ENCODE data around the gene TSPY8. TPM values are rescaled to one million over a fixed set of nuclear protein-coding genes. Genes with fewer than 3 reads are reported as not detected.
"Not testable (repeated sequence)": the region's sequence is repeated elsewhere in the genome, so short reads cannot be mapped to it uniquely, and the experiment has no call there.

The TSPY8 gene, protein sequence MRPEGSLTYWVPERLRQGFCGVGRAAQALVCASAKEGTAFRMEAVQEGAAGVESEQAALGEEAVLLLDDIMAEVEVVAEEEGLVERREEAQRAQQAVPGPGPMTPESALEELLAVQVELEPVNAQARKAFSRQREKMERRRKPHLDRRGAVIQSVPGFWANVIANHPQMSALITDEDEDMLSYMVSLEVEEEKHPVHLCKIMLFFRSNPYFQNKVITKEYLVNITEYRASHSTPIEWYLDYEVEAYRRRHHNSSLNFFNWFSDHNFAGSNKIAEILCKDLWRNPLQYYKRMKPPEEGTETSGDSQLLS
- not detected in 2 replicates for polyA plus RNA-seq (2012; rRNA removed)
- polyA plus RNA-seq (2012; cell fraction: cytosol; rRNA removed), result not detected in 2 replicates
- not detected in 2 replicates for polyA plus RNA-seq (2012; cell fraction: nucleus; rRNA removed)

DNA sequence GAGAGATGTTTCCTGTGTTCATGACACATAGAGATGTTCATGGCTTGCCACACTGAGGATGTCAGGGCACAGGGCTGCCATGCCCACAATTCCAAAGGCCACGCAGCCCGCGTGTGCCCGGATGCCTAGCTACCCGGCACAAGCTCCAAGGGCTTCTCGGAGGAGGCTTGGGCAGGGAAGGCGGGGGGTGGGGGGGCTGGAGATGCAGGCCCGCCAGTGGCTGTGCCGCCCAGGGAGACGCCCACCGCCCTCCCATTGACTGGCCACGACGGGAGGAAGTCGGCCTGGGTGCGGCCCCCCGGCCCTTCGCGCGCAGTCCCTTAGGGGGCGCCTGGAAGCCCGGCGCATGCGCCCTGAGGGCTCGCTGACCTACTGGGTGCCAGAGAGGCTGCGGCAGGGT lies at the start of gene TSPY8:
Gene TSPY8 (plus strand): TSS at position 301 of the 400 bp plus-strand sequence. CDS start 46 bp downstream, at position 347.
- WGBS (ENCODE audit: low lambda C conversion rate), result no CpG with 5 or more reads among the region's 25 CpGs
- H3K4me2 ChIP-seq; H3K27ac ChIP-seq (ENCODE audit: low read depth in 2 of 2, low read length in 1 of 2); H3F3A ChIP-seq (replicated peaks; ENCODE audit: insufficient read depth); H3K36me3 ChIP-seq (replicated peaks in 1 of 2; ENCODE audit: control insufficient read depth in 1 of 2, insufficient read depth in 2 of 2, low read length in 1 of 2); H3K27me3 ChIP-seq (ENCODE audit: insufficient read depth); H3K4me3 ChIP-seq (ENCODE audit: low read depth in 2 of 2, low read length in 1 of 2); H3K79me2 ChIP-seq (ENCODE audit: insufficient read depth); CTCF ChIA-PET; H3K9me3 ChIP-seq; H3K4me1 ChIP-seq (ENCODE audit: control insufficient read depth in 1 of 2, insufficient read depth in 2 of 2, low read depth in 1 of 2, low read length in 1 of 2); H4K20me1 ChIP-seq (ENCODE audit: insufficient read depth); H3K9me2 ChIP-seq; H3K9ac ChIP-seq; POLR2A ChIA-PET; DNase-seq; H2AFZ ChIP-seq (ENCODE audit: low read depth): not testable (repeated sequence)

DNA sequence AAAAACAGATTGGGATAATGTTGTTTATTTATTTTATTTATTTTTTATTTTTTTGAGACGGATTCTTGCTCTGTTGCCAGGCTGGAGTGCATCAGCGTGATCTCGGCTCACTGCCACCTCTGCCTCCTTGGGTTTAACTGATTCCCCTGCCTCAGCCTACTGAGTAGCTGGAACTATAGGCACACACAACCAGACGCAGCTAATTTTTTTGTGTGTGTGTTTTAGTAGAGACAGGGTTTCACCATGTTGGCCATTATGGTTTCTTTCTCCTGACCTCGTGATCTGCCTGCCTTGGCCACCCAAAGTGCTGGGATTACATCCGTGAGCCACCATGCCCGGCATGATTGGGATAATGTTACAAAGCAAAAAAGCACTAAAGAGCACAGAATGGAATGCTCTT lies 36.6 kb upstream of the TSPY8 start:
- H3K4me2 ChIP-seq, result no peak overlapping the region
- H3K9me2 ChIP-seq, result no peaks in the 10 kb centered on the region
- ChIA-PET CTCF (no interaction called here), POLR2A (no interaction called here)
- H3K27ac ChIP-seq (ENCODE audit: low read depth in 2 of 2, low read length in 1 of 2), result no peak overlapping the region
- no peaks in the 10 kb centered on the region for H3K4me1 ChIP-seq (ENCODE audit: control insufficient read depth in 1 of 2, insufficient read depth in 2 of 2, low read depth in 1 of 2, low read length in 1 of 2)
- no peaks in the 10 kb centered on the region for H3K27me3 ChIP-seq (ENCODE audit: insufficient read depth)
- H3K79me2 ChIP-seq (ENCODE audit: insufficient read depth), result no peaks in the 10 kb centered on the region
- WGBS (ENCODE audit: low lambda C conversion rate), result no CpG with 5 or more reads among the region's 7 CpGs
- no peak for TF ChIP-seq NRF1 (IDR thresholded peaks at IDR 0.05; ENCODE audit: low read depth, low read length)
- no peak for TF ChIP-seq FOXM1 (IDR thresholded peaks at IDR 0.05; ENCODE audit: low read depth)
- TF ChIP-seq SMC3 (IDR thresholded peaks at IDR 0.05; ENCODE audit: low read depth, low read length), result no peak
- DNase-seq, result no peak
- no peaks in the 10 kb centered on the region for H3F3A ChIP-seq (replicated peaks; ENCODE audit: insufficient read depth)
- no peaks in the 10 kb centered on the region for H4K20me1 ChIP-seq (ENCODE audit: insufficient read depth)
- no peak overlapping the region for H2AFZ ChIP-seq (ENCODE audit: low read depth)
- no peak overlapping the region for H3K4me3 ChIP-seq (ENCODE audit: low read depth in 2 of 2, low read length in 1 of 2)
- H3K9ac ChIP-seq, result no peak overlapping the region
- no peaks in the 10 kb centered on the region for H3K9me3 ChIP-seq
- H3K36me3 ChIP-seq (replicated peaks in 1 of 2; ENCODE audit: control insufficient read depth in 1 of 2, insufficient read depth in 2 of 2, low read length in 1 of 2), result no peaks in the 10 kb centered on the region

DNA sequence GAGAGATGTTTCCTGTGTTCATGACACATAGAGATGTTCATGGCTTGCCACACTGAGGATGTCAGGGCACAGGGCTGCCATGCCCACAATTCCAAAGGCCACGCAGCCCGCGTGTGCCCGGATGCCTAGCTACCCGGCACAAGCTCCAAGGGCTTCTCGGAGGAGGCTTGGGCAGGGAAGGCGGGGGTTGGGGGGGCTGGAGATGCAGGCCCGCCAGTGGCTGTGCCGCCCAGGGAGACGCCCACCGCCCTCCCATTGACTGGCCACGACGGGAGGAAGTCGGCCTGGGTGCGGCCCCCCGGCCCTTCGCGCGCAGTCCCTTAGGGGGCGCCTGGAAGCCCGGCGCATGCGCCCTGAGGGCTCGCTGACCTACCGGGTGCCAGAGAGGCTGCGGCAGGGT lies 20.4 kb upstream of the TSPY8 start, which contains the start of gene TSPY4:
Gene TSPY4 (plus strand): TSS at position 301 of the 400 bp plus-strand sequence. CDS start 46 bp downstream, at position 347.
- CTCF ChIA-PET; H3K4me1 ChIP-seq (ENCODE audit: control insufficient read depth in 1 of 2, insufficient read depth in 2 of 2, low read depth in 1 of 2, low read length in 1 of 2); H3K36me3 ChIP-seq (replicated peaks in 1 of 2; ENCODE audit: control insufficient read depth in 1 of 2, insufficient read depth in 2 of 2, low read length in 1 of 2); H3K27me3 ChIP-seq (ENCODE audit: insufficient read depth); H3K9ac ChIP-seq; DNase-seq; H4K20me1 ChIP-seq (ENCODE audit: insufficient read depth); H3K4me2 ChIP-seq; H3K4me3 ChIP-seq (ENCODE audit: low read depth in 2 of 2, low read length in 1 of 2); POLR2A ChIA-PET; H3K27ac ChIP-seq (ENCODE audit: low read depth in 2 of 2, low read length in 1 of 2); H3K9me3 ChIP-seq; H2AFZ ChIP-seq (ENCODE audit: low read depth); H3K79me2 ChIP-seq (ENCODE audit: insufficient read depth); H3F3A ChIP-seq (replicated peaks; ENCODE audit: insufficient read depth); H3K9me2 ChIP-seq: not testable (repeated sequence)
- WGBS (ENCODE audit: low lambda C conversion rate), result no CpG with 5 or more reads among the region's 26 CpGs

DNA sequence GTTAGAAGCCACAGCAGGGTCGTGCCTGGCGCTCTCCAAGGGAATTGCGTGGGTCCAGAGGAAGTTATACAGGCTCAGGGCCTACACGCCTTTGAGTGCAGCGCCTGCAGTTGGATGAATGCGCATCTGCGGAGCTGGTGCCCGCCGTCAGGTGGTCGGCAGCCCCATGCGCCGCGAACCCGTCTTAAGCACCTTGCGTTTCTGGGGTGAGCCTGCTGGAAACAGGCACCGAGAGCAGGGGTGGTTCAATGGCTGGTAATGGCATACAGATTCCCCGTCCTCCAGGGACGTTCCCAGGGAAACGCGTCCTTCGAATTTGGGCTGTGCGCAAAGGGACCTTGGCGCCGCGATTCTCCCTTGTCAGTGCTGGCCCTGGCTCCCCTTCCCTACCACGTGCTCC lies 38.9 kb downstream of the TSPY8 start:
- H3K4me3 ChIP-seq (ENCODE audit: low read depth in 2 of 2, low read length in 1 of 2); H3K4me1 ChIP-seq (ENCODE audit: control insufficient read depth in 1 of 2, insufficient read depth in 2 of 2, low read depth in 1 of 2, low read length in 1 of 2); H3K9me2 ChIP-seq; H3K9me3 ChIP-seq; H3K9ac ChIP-seq; DNase-seq; H2AFZ ChIP-seq (ENCODE audit: low read depth); POLR2A ChIA-PET; H3K27ac ChIP-seq (ENCODE audit: low read depth in 2 of 2, low read length in 1 of 2); H3K36me3 ChIP-seq (replicated peaks in 1 of 2; ENCODE audit: control insufficient read depth in 1 of 2, insufficient read depth in 2 of 2, low read length in 1 of 2); H3F3A ChIP-seq (replicated peaks; ENCODE audit: insufficient read depth); H3K27me3 ChIP-seq (ENCODE audit: insufficient read depth); H4K20me1 ChIP-seq (ENCODE audit: insufficient read depth); CTCF ChIA-PET; H3K79me2 ChIP-seq (ENCODE audit: insufficient read depth); H3K4me2 ChIP-seq: not testable (repeated sequence)
- whole genome bisulfite sequencing (ENCODE audit: low lambda C conversion rate), result no CpG with 5 or more reads among the region's 26 CpGs

DNA sequence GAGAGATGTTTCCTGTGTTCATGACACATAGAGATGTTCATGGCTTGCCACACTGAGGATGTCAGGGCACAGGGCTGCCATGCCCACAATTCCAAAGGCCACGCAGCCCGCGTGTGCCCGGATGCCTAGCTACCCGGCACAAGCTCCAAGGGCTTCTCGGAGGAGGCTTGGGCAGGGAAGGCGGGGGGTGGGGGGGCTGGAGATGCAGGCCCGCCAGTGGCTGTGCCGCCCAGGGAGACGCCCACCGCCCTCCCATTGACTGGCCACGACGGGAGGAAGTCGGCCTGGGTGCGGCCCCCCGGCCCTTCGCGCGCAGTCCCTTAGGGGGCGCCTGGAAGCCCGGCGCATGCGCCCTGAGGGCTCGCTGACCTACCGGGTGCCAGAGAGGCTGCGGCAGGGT lies 40.5 kb downstream of the TSPY8 start, which contains the start of gene TSPY3:
Gene TSPY3 (plus strand): TSS at position 301 of the 400 bp plus-strand sequence. CDS start 46 bp downstream, at position 347.
- H3K4me1 ChIP-seq (ENCODE audit: control insufficient read depth in 1 of 2, insufficient read depth in 2 of 2, low read depth in 1 of 2, low read length in 1 of 2); H3K9me3 ChIP-seq; DNase-seq; H3F3A ChIP-seq (replicated peaks; ENCODE audit: insufficient read depth); H3K4me2 ChIP-seq; H3K27me3 ChIP-seq (ENCODE audit: insufficient read depth); H3K36me3 ChIP-seq (replicated peaks in 1 of 2; ENCODE audit: control insufficient read depth in 1 of 2, insufficient read depth in 2 of 2, low read length in 1 of 2); H4K20me1 ChIP-seq (ENCODE audit: insufficient read depth); H3K9me2 ChIP-seq; H3K27ac ChIP-seq (ENCODE audit: low read depth in 2 of 2, low read length in 1 of 2); H2AFZ ChIP-seq (ENCODE audit: low read depth); H3K4me3 ChIP-seq (ENCODE audit: low read depth in 2 of 2, low read length in 1 of 2); CTCF ChIA-PET; POLR2A ChIA-PET; H3K79me2 ChIP-seq (ENCODE audit: insufficient read depth); H3K9ac ChIP-seq: not testable (repeated sequence)
- no CpG with 5 or more reads among the region's 26 CpGs for WGBS (ENCODE audit: low lambda C conversion rate)

All from SK-N-SH (cell line).